Gastroesophageal sphincter (tissue), 3 donors: Measurements from ENCODE around the gene PTPN13.

ENCODE experiments used
- CTCF ChIP-seq, 4 experiments: fragments of 200-600 bp in 2 of 4; fragments of 450-650 bp in 2 of 4; sonication (generic) in 1 of 4; IDR thresholded peaks; one replicate each; pipeline ENCODE4 v1.5.1; 2017 to 2019; ENCODE audit warnings: antibody characterized with exemption in 4 of 4, mild to moderate bottlenecking in 2 of 4, moderate library complexity in 2 of 4
- EP300 ChIP-seq: sonication (generic); formaldehyde crosslinking; IDR thresholded peaks from one replicate; pipeline ENCODE4 v1.6.1; 2017; ENCODE audit warnings: antibody characterized with exemption, mild to moderate bottlenecking
- POLR2A ChIP-seq, 2 donors: fragments of 450-650 bp; IDR thresholded peaks; one replicate each; pipeline ENCODE4 v1.6.1; 2017; ENCODE audit warnings: antibody characterized with exemption in 2 of 2, mild to moderate bottlenecking in 2 of 2, moderate library complexity in 1 of 2
- POLR2AphosphoS5 ChIP-seq: sonication (generic); formaldehyde crosslinking; IDR thresholded peaks from one replicate; pipeline ENCODE4 v1.6.1; 2017; ENCODE audit warnings: antibody characterized with exemption

GRCh38 chr4:86579941-86580340 is 14.2 kb upstream of the PTPN13 start:
- TF ChIP-seq POLR2A (IDR thresholded peaks at IDR 0.05) (no peak), CTCF (IDR thresholded peaks at IDR 0.05) (no peak), POLR2AphosphoS5 (no peak), EP300 (no peak)
